DOHH2 (cell line): ENCODE results near the gene AVPI1.

Source experiments
- CTCF ChIP-seq: fragments of 200-600 bp; sonication (generic); IDR thresholded peaks from one replicate; pipeline ENCODE4 v1.5.1; 2014; ENCODE audit warnings: antibody characterized with exemption, mild to moderate bottlenecking, low read depth, low read length; ENCODE audit not compliant: poor library complexity, severe bottlenecking
- EZH2phosphoT487 ChIP-seq: fragments of 200-600 bp; sonication (generic); IDR thresholded peaks from 2 replicates; pipeline ENCODE4 v1.6.1; 2017; ENCODE audit warnings: borderline replicate concordance, mild to moderate bottlenecking, antibody characterized with exemption, low read length, moderate library complexity, mixed read lengths

- TF ChIP-seq CTCF (peak; percentile 77), EZH2phosphoT487 (no peak)
These were observed 44.5 kb upstream of the AVPI1 start for GRCh38 chr10:97731346-97732051.
